GM18867 (cell line): ENCODE results near the gene PHKG1.
"Not testable (repeated sequence)": the region's sequence is repeated elsewhere in the genome, so short reads cannot be mapped to it uniquely, and the experiment has no call there.

Source experiments
- ATAC-seq: cut with Tn5 transposase; IDR thresholded peaks from one replicate; pipeline ENCODE4 v1.9.1; 2021; ENCODE audit warnings: mild to moderate bottlenecking, moderate library complexity; ENCODE audit not compliant: unreplicated experiment

Gene PHKG1

DNA sequence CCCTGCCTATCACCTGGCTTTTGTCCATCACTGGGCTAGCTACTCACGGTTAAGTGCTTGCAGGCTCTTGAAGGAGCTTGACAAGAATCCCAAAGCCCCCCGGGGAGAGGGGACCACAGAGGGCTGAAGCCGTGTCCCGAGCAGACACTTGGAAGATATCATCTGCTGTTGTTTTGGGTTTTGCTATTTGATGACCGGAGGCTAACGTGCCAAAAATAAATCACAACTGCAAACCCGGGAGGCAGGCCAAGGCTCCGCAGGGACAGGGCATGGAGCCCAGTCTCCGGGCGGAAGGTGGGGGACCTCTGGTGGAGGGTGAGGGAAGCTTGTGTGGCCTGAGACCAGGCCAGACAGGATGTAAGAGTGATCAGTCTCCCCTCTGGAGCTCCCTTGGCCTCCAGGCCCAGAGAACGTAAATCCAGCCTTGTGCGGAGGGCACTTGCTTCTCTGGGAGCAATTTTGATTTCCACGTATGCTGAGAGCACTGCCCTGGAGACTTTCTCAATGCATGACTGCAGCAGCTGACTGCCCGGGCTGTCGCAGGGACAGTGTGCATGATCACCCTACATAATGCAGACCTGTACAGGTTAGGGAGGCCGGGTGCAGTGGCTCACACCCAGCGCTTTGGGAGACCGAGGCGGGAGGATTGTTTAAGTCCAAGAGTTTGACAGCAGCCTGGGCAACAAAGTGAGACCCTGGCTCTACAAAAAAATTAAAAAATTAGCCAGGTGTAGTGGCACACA, at the start of gene PHKG1:
PHKG1 (minus strand) TSS at position 164 of the 743 bp plus-strand sequence. CDS start 4,011 bp downstream, outside the sequence.
- ATAC-seq: no peak

DNA sequence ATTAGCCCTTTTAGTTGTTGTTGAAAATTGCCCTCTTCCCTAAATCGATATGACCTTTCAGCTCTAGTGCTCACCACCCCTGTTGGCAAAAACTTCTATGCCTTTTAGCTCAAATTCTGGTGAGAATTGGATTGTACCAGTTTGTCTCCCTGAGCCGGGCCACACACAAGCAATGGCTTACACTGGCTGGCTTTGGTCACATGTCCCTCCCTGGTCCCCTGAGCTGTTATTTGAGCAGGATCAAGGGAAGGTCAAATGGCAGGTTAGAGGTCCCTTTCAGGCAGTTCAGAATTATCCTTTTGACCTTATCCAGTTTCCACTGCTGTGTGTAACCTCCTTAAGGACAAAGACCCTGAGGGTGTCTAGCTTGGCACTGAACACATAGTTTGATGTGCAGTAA, 38.3 kb upstream of the PHKG1 start:
- ATAC-seq: not testable (repeated sequence)

DNA sequence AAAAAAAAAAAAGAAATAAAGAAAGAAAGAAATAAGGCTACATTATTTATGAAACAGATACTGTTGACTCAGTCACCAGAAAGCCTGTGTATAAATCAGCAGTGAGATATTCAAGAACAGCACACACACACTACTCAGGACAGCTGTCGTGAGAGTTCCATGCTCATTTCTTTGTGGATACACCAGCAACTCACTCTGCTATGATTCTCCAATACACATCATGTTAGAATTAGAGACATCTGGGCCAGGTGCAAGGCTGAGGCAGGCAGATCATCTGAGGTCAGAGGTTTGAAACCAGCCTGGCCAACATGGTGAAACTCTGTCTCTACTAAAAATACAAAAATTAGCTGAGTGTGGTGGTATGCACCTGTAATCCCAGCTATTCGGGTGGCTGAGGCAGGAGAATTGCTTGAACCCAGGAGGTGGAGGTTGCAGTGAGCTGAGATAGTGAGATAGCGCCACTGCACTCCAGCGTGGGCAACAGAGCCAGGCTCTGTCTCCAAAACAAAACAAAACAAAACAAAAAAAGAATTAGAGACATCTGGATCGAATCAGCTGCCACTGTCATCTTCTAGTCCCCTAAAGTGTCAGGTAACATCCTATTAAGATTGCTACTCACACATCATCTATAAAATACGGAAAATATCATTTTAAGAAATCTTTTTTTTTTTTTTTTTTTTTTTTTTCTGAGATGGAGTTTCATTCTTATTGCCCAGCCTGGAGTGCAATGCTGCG, 34.7 kb upstream of the PHKG1 start:
- ATAC-seq: no peak

DNA sequence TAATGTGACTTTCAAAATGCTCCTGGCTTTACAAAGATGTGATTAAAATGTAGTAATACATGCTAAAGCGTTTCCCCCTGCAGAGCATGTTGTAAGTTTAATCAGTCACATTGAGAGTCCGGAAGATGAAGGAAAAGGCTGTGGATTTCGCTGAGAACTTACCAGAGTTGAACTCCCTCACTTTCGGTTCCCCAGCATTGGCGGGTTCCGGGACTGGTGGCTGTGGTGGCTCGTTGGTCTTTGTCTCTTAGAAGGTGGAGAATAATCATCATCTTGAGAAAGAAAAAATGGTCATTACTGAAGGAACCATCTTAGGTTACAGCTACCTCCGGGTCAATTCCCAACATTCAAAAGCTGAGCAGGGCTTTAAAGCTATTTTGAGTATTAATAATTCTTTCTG, 33.1 kb upstream of the PHKG1 start:
- ATAC-seq: no peak

DNA sequence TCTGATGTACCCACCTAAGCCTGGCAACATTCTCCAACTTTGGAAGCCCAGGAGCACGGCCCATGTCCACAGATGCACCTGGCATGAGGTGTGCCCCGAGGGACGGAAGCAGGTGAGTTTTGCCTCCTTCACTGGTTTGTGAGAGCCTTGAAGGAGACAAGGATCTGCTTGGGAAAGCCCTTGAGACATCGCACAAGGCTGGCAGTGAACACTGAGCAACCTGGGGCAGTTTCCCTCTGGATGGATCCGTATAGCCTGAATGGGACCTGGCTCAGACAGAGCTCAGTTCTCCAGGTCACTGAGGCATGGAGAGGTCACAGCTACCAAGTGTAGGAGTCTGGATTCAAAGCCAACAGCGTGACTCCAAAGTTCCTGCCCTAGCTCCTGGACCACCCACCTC, 32.2 kb upstream of the PHKG1 start:
- no peak for ATAC-seq

DNA sequence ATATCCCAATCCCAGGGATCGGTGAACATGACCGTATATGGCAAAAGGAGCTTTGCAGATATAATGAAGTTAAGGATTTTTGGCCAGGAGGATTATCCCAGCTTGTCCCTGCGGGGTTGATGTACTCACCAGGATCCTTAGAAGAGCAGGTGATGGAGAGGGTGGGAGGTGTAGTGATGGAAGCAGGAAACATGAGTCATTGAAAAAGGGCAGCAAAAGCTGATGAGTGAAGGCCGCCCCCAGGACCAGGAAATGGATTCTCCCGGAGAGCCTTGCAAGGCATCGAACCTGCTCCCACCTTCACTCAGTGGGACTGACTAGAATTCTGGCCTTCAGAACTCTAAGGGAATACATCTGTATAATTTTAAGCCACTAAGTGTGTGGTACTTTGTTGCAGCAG, 28.7 kb upstream of the PHKG1 start:
- no peak for ATAC-seq

DNA sequence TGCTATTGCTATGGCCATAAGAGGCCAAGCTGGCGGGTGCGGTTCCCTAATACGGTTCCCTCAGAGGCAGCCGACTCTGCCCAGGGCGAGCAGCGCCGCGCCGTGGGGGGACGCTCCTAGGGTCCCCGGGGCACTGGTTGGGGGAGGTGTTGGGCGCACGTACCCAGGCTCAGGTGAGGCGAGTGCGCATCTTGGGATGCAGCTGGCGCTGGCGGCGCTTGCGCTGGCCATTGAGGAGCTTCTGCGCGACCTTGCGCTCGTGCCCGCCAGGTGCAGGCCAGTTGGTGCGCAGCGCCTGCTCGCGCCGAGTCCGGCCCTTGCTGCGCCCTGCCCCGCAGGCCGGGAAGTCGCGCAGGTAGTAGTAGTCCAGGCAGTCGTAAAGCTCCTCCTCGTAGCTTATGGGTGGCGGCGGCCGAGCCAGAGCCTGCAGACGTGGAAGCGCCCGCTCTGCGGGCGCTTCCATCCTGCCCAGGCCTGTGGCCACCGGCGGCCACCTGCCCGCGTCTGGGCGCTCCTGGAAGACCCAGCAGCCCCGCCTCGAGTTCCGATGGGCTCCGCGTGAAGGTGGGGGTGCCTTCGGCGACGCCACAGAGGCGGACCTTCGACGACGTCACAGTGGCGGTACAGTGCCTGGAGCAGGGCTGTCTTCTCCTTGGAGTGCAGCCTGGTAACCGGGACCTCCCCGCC, 23.2 kb upstream of the PHKG1 start, which contains the start of gene NUPR2:
NUPR2 (minus strand) TSS at position 566 of the 687 bp plus-strand sequence; CDS start at position 463, 103 bp downstream.
- ATAC-seq: no peak

DNA sequence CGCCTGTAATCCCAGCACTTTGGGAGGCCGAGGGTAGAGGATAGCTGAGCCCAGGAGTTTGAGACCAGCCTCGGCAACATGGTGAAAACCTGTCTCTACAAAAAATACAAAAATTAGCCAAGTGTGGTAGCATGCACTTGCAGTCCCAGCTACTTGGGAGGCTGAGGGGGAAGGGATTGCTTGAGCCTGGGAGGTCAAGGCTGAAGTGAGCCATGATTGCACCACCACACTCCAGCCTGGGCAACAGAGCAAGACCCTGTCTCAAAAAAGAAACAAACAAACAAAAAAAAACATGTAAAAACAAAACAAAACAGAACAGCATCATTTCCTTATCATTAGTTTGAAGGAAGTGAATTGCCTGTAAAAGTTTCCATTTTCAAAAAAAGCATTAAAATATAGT, 19.5 kb upstream of the PHKG1 start:
- not testable (repeated sequence) for ATAC-seq

DNA sequence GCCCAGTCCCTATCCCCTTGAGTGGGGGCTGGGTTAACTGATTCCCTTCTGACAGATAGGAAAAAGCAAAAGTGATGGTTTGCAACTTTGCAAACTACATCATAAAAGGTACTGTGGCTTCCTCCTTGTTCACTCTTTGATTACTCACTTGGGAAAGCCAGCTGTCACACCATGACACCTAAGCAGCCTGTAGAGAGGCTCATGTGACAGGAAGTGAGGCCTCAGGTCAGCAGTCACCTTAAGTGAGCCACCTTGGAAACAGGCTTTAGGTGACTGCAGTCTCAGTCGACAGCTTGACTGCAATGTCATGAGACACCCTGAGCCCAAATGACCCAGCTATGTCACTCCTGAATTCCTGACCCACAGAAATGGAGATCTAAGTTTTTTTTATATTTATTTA, 17.9 kb upstream of the PHKG1 start:
- ATAC-seq: no peak

DNA sequence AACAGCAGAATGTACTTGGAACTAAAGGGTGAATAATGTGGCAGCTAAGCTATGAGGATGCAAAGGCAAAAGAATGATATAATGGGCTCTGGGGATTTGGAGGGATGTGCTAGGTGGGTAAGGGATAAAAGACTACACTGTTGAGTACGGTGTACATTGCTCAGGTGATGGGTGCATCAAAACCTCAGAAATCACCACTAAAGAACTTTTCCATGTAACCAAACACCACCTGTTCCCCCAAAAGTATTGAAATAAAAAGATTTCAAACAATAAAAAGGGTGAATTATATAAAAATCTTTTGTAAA, 15.2 kb upstream of the PHKG1 start:
- no peak for ATAC-seq

DNA sequence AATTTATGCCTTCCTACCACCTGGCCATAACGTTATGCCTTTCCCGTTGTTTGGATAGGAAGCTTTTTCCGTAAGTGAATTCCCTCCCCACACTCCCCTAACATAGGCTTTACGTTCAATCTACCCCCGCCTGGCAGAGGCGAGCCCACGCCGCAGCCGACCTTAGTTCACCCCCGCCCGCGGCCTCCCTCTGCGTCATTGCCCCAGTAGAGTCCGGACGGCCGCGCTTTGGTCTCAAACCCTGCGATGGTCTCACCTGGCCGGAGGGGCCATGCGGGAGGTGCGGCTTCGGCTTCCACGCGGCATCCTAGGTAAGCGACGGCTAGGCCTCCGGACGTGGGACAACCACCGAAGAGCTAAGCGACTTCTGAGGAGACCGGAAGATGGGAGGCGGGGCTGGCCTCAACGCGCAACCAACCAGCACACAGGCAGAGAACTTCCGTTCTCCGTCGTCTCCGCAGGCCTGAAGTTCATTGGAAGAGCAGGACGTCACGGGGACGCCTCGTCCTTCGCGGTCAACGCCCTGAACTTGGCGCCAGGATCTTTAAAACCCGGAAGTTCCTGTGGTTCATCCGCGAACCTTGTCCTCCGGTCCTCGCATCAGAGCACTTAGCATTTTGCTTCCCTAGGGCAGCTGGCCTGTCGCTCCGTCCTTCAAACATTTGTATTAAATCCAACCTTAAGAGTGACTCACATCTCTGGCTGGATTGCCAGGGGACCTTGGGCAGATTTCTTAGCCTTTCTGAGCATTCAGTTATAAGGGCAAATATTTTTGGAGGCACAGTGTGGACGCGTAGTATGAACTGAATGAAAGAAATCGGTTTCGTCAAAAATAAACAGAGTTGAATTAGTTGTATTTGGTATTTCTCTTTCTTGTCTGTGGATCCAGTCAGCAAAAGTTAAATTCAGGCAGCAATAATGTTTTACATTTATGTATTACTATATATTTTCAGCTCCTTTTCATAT, 13.6 kb upstream of the PHKG1 start, which contains the start of gene CHCHD2:
CHCHD2 (minus strand) TSS at position 369 of the 966 bp plus-strand sequence; CDS start at position 306, 63 bp downstream.
- peak; percentile 99 for ATAC-seq

DNA sequence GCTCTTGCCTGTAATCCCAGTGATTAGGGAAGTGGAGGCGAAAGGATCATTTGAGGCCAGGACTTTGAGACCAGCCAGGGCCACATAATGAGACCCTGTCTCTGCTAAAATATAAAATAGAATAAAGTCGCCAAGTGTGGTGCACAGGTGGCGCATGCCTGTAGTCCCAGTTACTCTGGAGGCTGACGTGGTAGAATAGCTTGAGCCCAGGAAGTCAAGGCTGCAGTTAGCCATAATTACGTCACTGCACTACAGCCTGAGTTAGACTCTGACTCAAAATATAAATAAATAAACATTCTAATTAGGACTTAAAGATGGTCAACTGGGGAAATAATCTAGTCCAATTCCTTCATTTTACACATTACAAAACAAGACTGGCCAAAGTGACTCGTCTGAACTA, 12.8 kb upstream of the PHKG1 start:
- ATAC-seq: peak; percentile 21

DNA sequence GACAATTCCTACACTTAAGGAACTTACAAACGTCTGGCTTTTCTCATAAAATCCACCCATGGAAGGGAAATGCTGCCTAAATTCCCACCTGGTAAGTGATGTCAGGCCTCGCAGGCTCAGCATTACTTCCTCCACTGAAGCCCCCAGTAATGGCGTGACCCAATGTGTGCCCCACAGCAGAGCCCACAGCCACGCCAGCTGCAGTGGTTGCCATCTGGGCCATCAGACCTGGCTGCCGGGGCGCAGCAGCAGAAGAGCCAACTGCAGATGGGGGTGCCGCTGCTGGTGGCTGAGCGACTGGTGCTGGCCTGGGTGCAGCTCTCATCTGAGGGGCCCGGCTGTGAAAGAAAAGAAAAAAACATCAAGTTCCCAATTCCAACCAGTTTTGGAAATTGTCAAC, 11.4 kb upstream of the PHKG1 start:
- ATAC-seq: not testable (repeated sequence)

DNA sequence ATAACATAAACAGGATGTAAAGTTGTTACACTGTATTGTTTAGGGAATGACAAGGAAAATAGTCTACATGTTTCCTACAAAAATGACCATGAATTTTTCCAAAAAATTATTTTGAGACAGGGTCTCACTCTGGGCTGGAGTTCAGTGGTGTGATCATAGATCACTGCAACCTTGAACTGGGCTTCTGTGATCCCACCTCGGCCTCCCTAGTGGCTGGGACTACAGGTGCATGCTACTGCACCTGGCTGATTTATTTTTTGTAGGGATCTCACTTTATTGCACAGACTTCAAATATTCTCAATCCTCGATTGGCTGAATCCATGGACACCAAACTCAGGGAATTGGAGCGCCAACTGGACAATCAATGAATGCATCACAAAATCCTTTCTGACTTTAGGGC, 6.9 kb upstream of the PHKG1 start:
- no peak for ATAC-seq

DNA sequence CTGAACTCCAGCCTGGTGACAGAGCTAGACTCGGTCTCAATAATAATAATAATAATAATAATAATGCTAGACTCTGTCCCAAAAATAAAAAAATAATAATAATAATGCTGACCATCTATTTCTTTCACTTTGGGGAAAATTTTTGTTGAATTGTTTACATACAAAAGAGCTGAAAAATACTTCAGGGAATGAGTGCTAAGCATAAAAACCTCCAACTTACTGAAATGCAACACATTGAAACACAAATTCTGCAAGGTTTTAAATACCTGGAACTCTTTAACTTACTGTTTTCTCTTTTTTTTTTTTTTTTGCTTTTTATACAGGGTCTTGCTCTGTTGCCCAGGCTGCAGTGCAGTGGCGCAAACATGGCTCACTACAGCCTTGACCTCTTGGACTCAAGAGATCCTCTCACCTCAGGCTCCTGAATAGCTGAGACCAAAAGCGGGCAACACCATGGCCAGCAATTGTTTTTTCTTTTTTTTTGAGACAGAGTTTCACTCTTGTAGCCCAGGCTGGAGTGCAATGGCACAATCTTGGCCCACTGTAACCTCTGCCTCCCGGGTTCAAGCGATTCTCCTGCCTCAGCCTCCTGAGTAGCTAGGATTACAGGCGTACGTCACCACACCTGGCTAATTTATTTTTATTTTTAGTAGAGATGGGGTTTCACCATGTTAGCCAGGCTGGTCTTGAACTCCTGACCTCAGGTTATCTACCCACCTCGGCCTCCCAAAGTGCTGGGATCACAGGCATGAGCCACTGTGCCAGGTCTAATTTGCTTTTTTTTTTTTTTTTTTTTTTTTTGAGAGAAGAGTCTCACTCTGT, 5.6 kb upstream of the PHKG1 start:
- not testable (repeated sequence) for ATAC-seq

DNA sequence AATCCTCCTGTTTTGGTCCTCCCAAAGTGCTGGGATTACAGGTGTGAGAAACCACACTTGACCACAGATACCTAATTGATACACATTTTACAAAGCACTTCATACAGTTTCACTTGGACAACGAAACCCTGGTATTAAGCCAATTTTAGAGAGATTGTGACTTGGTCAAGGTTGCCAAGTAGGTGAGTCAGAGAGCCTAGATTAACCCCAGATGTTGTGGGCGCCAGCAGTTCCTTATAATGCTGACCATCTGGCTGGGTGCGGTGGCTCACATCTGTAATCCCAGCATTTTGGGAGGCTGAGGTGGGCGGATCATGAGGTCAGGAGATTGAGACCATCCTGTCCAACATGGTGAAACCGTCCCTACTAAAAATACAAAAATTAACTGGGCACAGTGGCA, 4.9 kb upstream of the PHKG1 start:
- ATAC-seq: no peak

DNA sequence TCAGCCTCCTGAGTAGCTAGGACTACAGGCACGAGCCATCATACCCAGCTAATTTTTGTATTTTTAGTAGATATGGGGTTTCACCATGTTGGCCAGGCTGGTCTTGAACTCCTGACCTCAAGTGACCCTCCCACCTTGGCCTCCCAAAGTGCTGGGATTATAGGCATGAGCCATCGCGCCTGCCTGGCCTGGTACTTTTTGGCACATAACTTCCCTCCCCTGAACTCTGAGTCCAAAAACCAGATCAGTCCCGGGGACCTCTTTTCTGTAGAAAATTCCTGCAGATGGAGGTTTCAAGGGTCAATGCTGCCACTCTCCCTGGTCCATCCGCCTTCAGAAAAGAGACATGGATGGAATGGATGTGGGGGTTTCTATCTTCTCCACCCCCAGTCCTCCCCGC, 364 bp downstream of the PHKG1 start:
- not testable (repeated sequence) for ATAC-seq

DNA sequence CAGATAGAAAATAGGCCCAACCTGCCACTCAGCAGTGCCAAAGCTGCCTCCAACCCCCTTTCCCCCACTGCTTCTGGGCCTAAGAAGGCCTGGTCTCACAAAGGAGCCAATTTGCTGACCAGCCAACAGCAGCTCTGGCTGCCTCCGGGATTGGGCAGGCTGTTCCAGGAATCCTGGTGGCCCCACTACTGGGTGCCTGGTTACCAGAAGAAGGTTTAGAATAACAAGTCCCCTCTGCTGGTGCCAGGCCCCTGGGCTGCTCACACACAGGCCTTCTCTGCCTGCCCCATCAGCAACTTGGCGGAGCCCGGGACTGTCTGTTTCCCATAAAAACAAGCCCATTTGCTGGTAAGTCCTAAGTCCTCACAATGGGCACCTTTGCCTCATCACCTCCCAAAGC, 1.2 kb downstream of the PHKG1 start:
- ATAC-seq: no peak

DNA sequence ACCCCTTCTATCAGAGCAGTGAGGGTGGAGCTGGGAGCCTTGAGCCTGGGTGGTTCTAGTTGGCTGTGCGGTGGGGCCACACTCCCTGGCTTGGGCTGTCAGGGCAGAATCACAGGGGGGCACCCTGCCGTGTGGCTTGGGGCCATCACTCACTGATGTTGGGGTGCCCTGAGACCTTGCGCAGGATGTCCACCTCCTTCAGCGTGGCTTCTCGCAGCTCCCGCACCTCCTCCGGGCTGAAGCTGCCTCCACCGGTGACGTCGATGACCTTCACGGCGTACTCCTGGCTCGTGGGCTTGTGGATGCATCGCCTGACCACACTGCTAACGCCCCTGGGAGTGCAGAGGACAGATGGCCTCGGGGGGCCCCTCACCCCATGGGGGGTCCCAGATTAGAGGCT, 5.3 kb downstream of the PHKG1 start:
- no peak for ATAC-seq

DNA sequence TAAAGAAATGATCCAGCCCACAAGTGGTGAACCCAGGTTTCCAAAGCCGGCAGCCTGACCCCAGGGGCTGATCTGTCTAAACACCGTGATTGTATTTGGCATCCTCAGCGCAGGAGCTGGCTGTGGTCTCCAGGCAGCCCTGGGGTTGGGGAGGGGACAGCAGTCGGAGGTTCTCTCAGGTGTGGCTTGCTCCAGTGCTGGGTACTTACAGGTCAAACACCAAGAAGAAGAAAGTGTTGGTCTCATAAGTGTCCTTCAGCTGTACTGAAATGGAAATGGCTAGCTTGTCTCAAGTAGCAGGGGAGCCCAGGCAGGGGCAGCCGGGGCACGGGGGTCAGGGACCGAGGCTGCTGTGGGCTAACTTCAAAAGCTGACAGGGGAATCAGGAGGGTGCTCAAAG, 6.0 kb downstream of the PHKG1 start:
- no peak for ATAC-seq
